Measurements from ENCODE around the gene MIOX. TPM values are rescaled to one million over a fixed set of nuclear protein-coding genes. Genes with fewer than 3 reads are reported as not detected.

MIOX gene
- total RNA-seq, 1 donor from 2014 or later, result not detected

DNA sequence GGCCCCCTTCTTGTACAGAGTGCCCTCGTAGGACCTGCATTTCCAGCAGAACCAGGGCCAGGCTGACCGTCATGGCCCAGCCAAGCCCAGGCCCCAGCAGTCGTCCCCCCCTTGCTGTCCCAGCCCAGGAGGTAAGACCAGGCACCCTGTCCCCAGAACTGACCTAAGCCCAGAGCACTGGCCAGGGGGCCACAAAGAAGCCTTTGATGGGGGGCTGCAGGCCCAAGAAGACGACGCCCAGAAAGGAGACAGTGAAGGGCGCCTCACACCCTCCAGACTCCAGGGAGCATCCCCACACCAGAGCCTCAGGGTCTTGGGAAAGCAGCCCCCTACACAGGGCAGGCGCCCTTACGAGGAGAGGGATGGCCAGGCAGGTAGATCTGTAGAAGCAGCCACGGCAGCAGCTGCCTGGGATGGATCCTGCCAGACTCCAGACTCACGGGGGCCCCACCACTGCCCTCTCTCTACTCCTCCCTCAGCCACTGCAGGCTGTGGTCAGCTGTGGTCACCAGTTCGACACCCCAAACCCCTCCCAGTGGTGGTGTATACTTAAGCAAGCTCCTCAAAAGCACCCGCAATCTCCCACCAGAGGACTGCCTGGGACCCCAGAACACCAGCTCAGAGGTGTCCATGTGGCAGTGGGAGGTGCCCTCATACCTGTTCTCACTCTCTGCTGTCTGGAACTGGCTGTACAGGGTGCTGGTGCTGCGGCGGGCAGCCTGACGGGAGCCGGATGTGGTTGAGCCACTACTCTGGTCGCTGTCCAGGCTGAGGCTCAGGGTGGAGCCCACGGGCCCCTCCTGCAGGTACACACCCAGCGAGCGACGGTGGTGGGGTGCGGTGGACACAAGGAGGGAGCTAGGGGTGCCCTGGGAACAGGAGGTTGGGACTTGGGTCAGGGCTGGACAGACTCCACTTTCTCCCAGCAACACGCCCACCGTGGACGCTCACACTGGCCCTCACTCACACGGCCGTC is 38.8 kb upstream of the MIOX start:
- ATAC-seq (ENCODE audit: poor library complexity), result no peak
- intact Hi-C loops (cut with DNase I), result no loop called here
- no peak for DNase-seq

GRCh38 chr22:50452649-50453048 is 34.0 kb upstream of the MIOX start:
- DNase-seq (no peak), ATAC-seq (ENCODE audit: poor library complexity) (no peak)
- intact Hi-C loops (cut with DNase I), result no loop called here

DNA sequence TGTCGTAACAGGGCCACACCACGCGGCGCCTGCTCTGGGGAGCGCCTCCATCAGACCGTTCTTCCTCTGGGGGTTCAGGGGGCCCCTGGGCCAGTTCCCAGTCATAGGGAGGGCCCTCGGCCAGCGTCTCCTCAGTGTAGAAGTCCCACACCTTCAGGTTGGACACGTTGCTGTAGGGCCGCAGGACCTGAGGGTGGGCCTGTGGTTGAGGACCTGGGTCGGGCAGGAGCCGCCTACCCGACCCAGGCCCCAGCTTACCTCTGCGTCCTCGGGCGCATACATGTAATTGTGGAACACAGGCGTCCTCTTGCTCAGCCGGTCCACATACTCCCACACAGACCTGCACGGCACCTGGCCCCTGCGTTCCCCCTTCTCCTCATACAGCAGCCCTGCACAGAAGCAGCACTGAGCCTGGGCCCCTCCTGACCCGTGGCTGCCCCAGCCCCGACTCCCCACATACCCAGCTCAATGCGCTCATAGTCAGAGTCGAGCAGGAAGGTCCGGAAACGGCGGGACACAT is 32.0 kb upstream of the MIOX start:
- DNase-seq (no peak), ATAC-seq (ENCODE audit: poor library complexity) (no peak)
- intact Hi-C loops (cut with DNase I), result no loop called here

DNA sequence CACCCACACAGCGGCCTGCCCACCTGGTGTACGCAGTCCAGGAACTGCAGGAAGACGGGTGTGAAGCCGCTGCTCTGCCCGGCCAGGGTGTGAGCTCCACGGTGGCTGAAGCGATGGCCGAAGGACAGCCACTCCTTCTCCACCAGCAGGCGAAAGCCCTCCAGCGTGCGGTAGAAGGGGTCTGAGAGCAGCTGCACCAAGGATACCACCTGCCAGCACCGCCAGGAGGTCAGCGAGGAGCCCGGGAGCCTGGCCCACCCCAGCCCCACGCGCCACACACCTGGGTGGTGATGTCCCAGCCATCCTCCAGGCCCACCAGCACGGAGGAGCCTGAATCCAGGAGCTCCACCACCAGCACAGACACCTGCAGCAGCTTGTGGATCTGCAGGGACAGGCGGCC is 31.5 kb upstream of the MIOX start:
- no peak for ATAC-seq (ENCODE audit: poor library complexity)
- no peak for DNase-seq
- intact Hi-C loops (cut with DNase I), result no loop called here

DNA sequence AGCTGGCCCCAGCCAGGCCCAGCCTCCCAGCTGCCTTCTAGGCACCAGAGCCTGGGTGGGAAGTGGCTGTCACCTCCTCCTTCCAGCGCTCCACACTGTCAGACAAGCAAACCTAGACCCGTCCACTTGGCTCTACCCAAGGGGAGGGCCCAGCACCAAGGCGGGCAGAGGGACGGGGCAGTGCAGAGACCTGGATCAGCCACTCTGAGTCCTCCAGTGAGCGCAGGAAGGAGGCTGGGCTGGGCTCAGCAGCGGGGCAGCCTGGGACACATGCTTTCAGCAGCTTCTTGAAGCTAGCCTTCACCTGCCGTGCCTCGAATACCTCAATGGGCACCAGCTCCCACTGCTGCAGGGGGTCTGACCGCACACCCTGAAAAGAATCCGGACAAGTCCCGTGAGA is 30.6 kb upstream of the MIOX start:
- DNase-seq (no peak), ATAC-seq (ENCODE audit: poor library complexity) (no peak)
- intact Hi-C loops (cut with DNase I), result no loop called here

DNA sequence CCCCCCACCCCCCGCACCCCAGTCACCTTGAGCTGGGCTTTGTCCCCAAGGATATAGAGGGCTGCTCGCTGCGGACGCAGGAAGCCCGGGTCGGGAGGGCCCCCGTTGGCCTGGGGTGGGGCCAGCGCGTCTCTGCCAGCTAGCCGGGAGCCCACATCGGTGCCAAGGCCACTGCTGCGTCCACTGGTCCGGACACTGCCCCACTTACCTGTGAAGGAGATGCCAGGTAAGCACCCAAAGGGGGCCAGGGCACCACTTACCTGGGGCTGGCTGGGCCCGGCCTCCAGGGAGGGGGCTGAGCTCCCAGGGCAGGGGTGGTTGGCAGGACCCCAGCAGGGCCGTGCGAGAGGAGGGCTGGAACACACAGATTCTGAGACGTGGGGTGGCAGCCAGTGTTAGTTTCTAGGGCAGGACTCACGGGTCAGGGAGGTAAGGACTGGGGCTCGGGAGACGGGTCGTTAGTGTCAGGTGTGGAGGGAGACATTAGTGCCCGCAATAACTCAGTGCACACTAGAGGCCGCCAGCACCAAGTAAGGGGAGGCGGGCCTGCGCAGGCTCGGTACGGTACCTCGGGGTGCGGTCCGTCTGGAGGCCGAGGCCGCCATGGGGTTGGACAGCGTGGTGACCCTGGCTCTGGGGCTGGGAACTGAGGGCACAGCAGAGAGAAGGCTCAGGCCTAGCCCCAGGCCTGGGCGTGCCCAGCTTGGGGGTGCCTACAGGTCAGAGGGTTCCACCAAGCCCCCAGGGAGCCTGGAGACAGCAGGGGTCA is 30.0 kb upstream of the MIOX start:
- ATAC-seq (ENCODE audit: poor library complexity) (no peak), DNase-seq (no peak)

DNA sequence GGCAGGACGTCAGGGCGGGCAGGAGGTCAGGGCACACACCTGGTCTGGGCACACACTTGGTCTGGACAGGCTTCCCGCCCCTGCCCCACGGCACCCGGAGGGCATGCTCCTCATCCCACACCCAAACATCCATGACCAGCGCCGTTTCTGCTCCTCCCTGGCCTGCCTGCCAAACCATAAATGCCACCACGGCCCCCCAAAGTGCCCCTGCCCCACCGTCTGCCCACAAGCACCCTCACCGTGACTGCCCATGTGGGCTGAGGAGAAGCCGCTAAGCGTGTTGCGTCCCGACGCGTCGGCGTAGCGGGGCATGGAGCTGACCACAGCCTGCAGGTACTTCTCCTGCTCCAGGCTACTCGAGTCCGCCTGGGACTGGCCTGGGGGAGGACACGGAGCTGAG is 27.6 kb upstream of the MIOX start:
- DNase-seq (no peak), ATAC-seq (ENCODE audit: poor library complexity) (no peak)
- intact Hi-C loops (cut with DNase I), result no loop called here

More for the DNA sequence above, 30.0 kb upstream of the MIOX start:
- intact Hi-C loops (cut with DNase I), result no loop called here

- intact Hi-C loops (cut with DNase I), result no loop called here
- DNase-seq (no peak), ATAC-seq (ENCODE audit: poor library complexity) (no peak)
Observed at GRCh38 chr22:50459496-50460140, 27.0 kb upstream of the MIOX start.

- DNase-seq, result no peak
- intact Hi-C loops (cut with DNase I), result no loop called here
- no peak for ATAC-seq (ENCODE audit: poor library complexity)
Observed at GRCh38 chr22:50460938-50461337, 25.7 kb upstream of the MIOX start.

DNA sequence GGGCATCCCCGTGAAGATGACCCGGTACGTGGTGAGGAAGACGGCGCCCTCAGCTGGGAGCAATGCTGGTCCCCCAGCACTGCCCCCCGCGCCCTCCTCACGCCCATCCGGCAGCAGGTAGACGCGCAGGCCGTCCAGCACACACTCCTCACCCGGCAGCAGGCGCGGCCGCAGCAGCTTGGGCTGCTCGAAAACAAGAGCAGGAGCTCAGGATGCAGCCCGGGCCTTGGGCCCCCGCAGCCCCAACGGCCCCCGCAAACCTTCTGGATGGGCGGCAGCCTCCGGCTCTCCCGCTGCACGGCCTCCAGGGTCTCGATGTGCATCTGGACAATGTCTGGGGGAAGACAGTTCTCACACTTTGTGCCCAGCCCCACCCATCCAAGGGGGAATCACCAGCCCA is 25.1 kb upstream of the MIOX start:
- intact Hi-C loops (cut with DNase I), result no loop called here
- no peak for DNase-seq
- ATAC-seq (ENCODE audit: poor library complexity), result no peak

DNA sequence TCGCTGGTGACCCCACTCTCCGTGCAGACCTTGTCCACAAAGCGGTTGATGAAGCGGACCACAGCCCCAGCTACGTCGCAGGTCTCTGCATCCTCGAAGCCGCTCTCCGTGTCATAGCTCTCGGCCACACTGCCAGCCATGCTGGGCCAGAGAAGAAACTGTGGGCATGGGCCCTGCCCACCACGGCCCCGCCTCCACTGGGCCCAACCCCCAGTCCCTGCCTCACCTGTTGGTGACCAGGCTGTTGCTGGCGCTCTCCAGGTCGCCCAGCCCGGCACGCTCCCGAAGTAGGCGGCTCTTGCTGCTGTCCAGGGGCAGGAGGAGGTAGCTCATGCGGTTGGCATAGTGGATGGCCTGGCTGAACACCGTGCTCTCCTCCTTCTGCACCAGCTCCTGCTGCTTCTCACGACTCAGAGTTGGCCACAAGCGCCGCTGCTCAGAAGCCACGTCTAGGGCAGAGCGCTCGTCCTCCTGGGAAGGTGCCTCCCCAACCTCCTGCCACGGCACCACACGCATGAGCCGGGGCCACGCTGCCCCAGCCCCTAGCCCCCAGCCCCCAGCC is 24.6 kb upstream of the MIOX start:
- DNase-seq (no peak), ATAC-seq (ENCODE audit: poor library complexity) (no peak)
- intact Hi-C loops (cut with DNase I), result no loop called here

GRCh38 chr22:50463188-50463900 is 23.3 kb upstream of the MIOX start:
- no peak for ATAC-seq (ENCODE audit: poor library complexity)
- intact Hi-C loops (cut with DNase I), result no loop called here
- no peak for DNase-seq

- no peak for ATAC-seq (ENCODE audit: poor library complexity)
- intact Hi-C loops (cut with DNase I), result no loop called here
- no peak for DNase-seq
Observed at GRCh38 chr22:50464451-50464850, 22.2 kb upstream of the MIOX start.

DNA sequence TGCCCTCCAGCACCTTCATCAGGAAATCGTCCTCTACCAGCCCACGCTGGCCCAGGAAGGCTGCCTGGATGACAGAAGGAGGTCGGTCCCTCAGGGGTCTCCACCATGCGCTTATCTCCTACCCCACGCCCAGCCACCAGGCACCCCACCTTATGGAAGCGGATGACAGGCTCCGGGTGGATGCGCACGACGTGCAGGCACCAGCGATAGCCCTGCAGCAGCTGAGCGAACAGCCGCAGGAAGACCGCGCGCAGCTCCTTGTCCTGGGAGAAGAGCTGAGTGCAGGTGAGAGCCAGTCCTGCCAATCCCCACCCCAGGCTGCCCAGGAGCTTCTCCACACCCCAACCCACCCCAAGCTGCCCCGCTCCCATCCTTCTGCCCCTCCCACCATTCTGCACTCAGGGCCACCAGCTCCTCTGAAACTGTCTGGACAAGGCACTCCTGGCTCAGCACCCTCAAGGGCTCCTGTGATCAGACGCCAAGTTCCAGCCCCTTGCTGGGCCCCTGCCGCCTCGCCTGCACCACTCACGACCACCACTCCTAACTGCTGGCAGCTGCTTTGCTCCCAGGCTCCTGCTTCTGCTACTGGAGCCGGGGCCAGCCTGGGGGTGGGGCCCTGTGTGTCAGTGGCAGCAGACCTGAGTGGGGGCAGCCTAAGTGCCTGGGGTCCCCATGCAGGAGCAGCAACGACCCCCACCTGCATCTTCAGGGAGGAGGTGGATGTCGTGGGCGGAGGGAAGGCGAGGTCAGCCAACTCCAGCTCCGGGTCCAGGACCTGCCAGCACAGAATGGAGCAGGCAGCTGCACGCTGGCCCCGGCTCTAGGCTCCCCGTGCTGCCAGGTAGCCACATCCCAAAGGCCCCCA is 21.4 kb upstream of the MIOX start:
- ATAC-seq (ENCODE audit: poor library complexity) (no peak), DNase-seq (no peak)
- intact Hi-C loops (cut with DNase I), result no loop called here

DNA sequence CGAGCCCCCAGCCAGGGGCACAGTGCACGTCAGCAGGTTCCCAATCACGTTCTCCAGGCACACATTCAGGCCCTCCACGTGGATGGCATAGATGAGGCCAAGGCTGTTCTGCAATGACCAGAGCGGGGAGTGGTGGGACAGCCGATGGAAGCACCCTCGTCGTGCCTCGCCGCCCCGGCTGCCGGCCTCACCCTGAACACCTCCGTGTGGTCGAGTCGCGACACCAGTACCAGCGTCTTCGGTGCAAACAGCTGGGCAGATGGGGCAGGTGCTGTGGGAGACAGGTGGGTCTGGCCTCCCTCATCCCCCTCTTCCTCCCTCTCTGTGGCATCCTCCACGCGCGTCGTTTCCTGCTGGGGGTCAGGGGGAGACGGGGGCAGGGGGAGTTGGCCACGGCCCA is 19.3 kb upstream of the MIOX start:
- ATAC-seq (ENCODE audit: poor library complexity), result no peak
- no peak for DNase-seq
- intact Hi-C loops (cut with DNase I), result no loop called here

- DNase-seq, result no peak
- intact Hi-C loops (cut with DNase I), result no loop called here
- ATAC-seq (ENCODE audit: poor library complexity), result no peak
Observed at GRCh38 chr22:50467773-50468440, 18.8 kb upstream of the MIOX start.

- intact Hi-C loops (cut with DNase I), result no loop called here
- ATAC-seq (ENCODE audit: poor library complexity), result no peak
- no peak for DNase-seq
Observed at GRCh38 chr22:50468626-50469025, 18.0 kb upstream of the MIOX start.

All from Right ventricle myocardium superior (tissue), 1 donor.